ENCODE measurements around the gene LDHB.

Gene LDHB

GRCh38 chr12:21657326-21658077, at the start of gene LDHB:
Gene LDHB (minus strand): TSS chr12:21657842. CDS start chr12:21654671, 3,171 bp downstream.
- Mint-ChIP-seq H3K27ac (peak within 1 kb of the TSS; percentile 99), H3K27me3 (no peaks in the 10 kb centered on the region), H3K4me3 (peak within 1 kb of the TSS; percentile 98), H3K9me3 (no peaks in the 10 kb centered on the region), H3K4me1 (peaks cover 42% of the 10 kb centered on the region)
- DNase-seq, result peak; percentile 91 to 96
- ATAC-seq, result peak; percentile 96

GRCh38 chr12:21704847-21705246, 47.2 kb upstream of the LDHB start:
- no peaks in the 10 kb centered on the region for H3K9me3 Mint-ChIP-seq
- H3K27me3 Mint-ChIP-seq, result peaks cover 9% of the 10 kb centered on the region
- no peak for ATAC-seq
- no peaks in the 10 kb centered on the region for H3K4me1 Mint-ChIP-seq
- no peak for DNase-seq
- no peak overlapping the region for H3K4me3 Mint-ChIP-seq
- no peak overlapping the region for H3K27ac Mint-ChIP-seq

GRCh38 chr12:21699851-21700250, 42.2 kb upstream of the LDHB start:
- H3K4me1 Mint-ChIP-seq, result no peaks in the 10 kb centered on the region
- H3K27me3 Mint-ChIP-seq, result no peaks in the 10 kb centered on the region
- DNase-seq, result no peak
- H3K4me3 Mint-ChIP-seq, result no peak overlapping the region
- H3K9me3 Mint-ChIP-seq, result no peaks in the 10 kb centered on the region
- ATAC-seq, result no peak
- H3K27ac Mint-ChIP-seq, result no peak overlapping the region

GRCh38 chr12:21697904-21698630, 40.4 kb upstream of the LDHB start:
- Mint-ChIP-seq H3K4me3 (no peak overlapping the region), H3K27ac (no peak overlapping the region), H3K9me3 (no peaks in the 10 kb centered on the region), H3K4me1 (no peaks in the 10 kb centered on the region), H3K27me3 (no peaks in the 10 kb centered on the region)
- DNase-seq, result no peak
- ATAC-seq, result no peak

- Mint-ChIP-seq H3K27me3 (no peaks in the 10 kb centered on the region), H3K9me3 (no peaks in the 10 kb centered on the region), H3K4me1 (no peaks in the 10 kb centered on the region), H3K27ac (no peak overlapping the region), H3K4me3 (no peak overlapping the region)
- DNase-seq (no peak), ATAC-seq (no peak)
Measured at GRCh38 chr12:21696625-21697024, 39.0 kb upstream of the LDHB start.

GRCh38 chr12:21695986-21696385, 38.3 kb upstream of the LDHB start:
- Mint-ChIP-seq H3K4me1 (peaks cover 5% of the 10 kb centered on the region), H3K27me3 (no peaks in the 10 kb centered on the region), H3K27ac (no peak overlapping the region)

GRCh38 chr12:21694660-21695059, 37.0 kb upstream of the LDHB start:
- H3K9me3 Mint-ChIP-seq, result peaks cover 4 to 5% of the 10 kb centered on the region in 2 donors
- DNase-seq (no peak), ATAC-seq (no peak)
- H3K27ac Mint-ChIP-seq, result no peak overlapping the region
- H3K4me3 Mint-ChIP-seq, result no peak overlapping the region
- H3K27me3 Mint-ChIP-seq, result no peaks in the 10 kb centered on the region
- peaks cover 18% of the 10 kb centered on the region for H3K4me1 Mint-ChIP-seq

More at GRCh38 chr12:21695986-21696385, 38.3 kb upstream of the LDHB start:
- Mint-ChIP-seq H3K9me3 (no peaks in the 10 kb centered on the region), H3K4me3 (no peak overlapping the region)
- DNase-seq, result no peak
- ATAC-seq, result no peak

GRCh38 chr12:21691515-21691914, 33.9 kb upstream of the LDHB start:
- H3K27me3 Mint-ChIP-seq, result no peaks in the 10 kb centered on the region
- no peak overlapping the region for H3K4me3 Mint-ChIP-seq
- H3K4me1 Mint-ChIP-seq, result peaks cover 18% of the 10 kb centered on the region
- H3K9me3 Mint-ChIP-seq, result peaks cover 14 to 26% of the 10 kb centered on the region in 2 donors
- DNase-seq, result no peak
- ATAC-seq, result no peak
- H3K27ac Mint-ChIP-seq, result no peak overlapping the region

GRCh38 chr12:21690704-21691368, 33.2 kb upstream of the LDHB start:
- no peak for ATAC-seq
- no peak overlapping the region for H3K4me3 Mint-ChIP-seq
- peaks cover 18% of the 10 kb centered on the region for H3K4me1 Mint-ChIP-seq
- H3K9me3 Mint-ChIP-seq, result peaks cover 14 to 26% of the 10 kb centered on the region in 2 donors
- no peaks in the 10 kb centered on the region for H3K27me3 Mint-ChIP-seq
- H3K27ac Mint-ChIP-seq, result no peak overlapping the region
- DNase-seq, result no peak

- Mint-ChIP-seq H3K27me3 (no peaks in the 10 kb centered on the region), H3K9me3 (peaks cover 0 to 5% of the 10 kb centered on the region in 2 donors), H3K27ac (no peak overlapping the region), H3K4me3 (no peak overlapping the region), H3K4me1 (peaks cover 16% of the 10 kb centered on the region)
- no peak for ATAC-seq
- DNase-seq, result no peak
Measured at GRCh38 chr12:21683115-21683514, 25.5 kb upstream of the LDHB start.

GRCh38 chr12:21678959-21679358, 21.3 kb upstream of the LDHB start:
- H3K27ac Mint-ChIP-seq, result peak overlapping the region in 1 of 2 donors; percentile 77
- no peak for DNase-seq
- peaks cover 45% of the 10 kb centered on the region for H3K4me1 Mint-ChIP-seq
- H3K4me3 Mint-ChIP-seq, result peak overlapping the region; percentile 62 to 74
- no peaks in the 10 kb centered on the region for H3K27me3 Mint-ChIP-seq
- H3K9me3 Mint-ChIP-seq, result no peaks in the 10 kb centered on the region
- peak; percentile 77 for ATAC-seq

- Mint-ChIP-seq H3K4me1 (peaks cover 45% of the 10 kb centered on the region), H3K9me3 (no peaks in the 10 kb centered on the region), H3K27ac (peak overlapping the region; percentile 49 to 77), H3K4me3 (peak overlapping the region; percentile 62 to 74), H3K27me3 (no peaks in the 10 kb centered on the region)
- ATAC-seq, result peak; percentile 38
- DNase-seq, result peak in 1 of 2 donors; percentile 18
Measured at GRCh38 chr12:21677622-21678277, 20.1 kb upstream of the LDHB start.

- no peak for ATAC-seq
- H3K27me3 Mint-ChIP-seq, result no peaks in the 10 kb centered on the region
- no peak for DNase-seq
- H3K9me3 Mint-ChIP-seq, result no peaks in the 10 kb centered on the region
- peak overlapping the region; percentile 77 to 97 for H3K27ac Mint-ChIP-seq
- H3K4me3 Mint-ChIP-seq, result peak overlapping the region; percentile 62 to 74
- H3K4me1 Mint-ChIP-seq, result peaks cover 45% of the 10 kb centered on the region
Measured at GRCh38 chr12:21677204-21677603, 19.6 kb upstream of the LDHB start.

- H3K4me3 Mint-ChIP-seq, result peak overlapping the region; percentile 62 to 74
- peak overlapping the region; percentile 77 to 97 for H3K27ac Mint-ChIP-seq
- H3K27me3 Mint-ChIP-seq, result no peaks in the 10 kb centered on the region
- no peak for DNase-seq
- peaks cover 45% of the 10 kb centered on the region for H3K4me1 Mint-ChIP-seq
- H3K9me3 Mint-ChIP-seq, result no peaks in the 10 kb centered on the region
- ATAC-seq, result peak; percentile 38
Measured at GRCh38 chr12:21676776-21677175, 19.1 kb upstream of the LDHB start.

GRCh38 chr12:21675641-21676040, 18.0 kb upstream of the LDHB start:
- ATAC-seq (no peak), DNase-seq (no peak)
- Mint-ChIP-seq H3K4me3 (no peak overlapping the region), H3K27me3 (no peaks in the 10 kb centered on the region), H3K27ac (no peak overlapping the region), H3K9me3 (no peaks in the 10 kb centered on the region), H3K4me1 (peaks cover 45% of the 10 kb centered on the region)

Data from stimulated activated naive CD8-positive, alpha-beta T cell treated with anti-CD3 and anti-CD28 coated beads, Interleukin-15, amount 100 ng/mL, for 72 hours (primary cell).